WTC11 (cell line): ENCODE data around the gene GPX2.

ENCODE experiments used
- ATF3 ChIP-seq: sonication (generic); formaldehyde crosslinking; conservative IDR thresholded peaks from 2 replicates; pipeline ENCODE4 v1.8.1; 2022; ENCODE audit warnings: mild to moderate bottlenecking, missing genetic modification reagents
- CBFB ChIP-seq: sonication (generic); formaldehyde crosslinking; IDR thresholded peaks from 2 replicates; pipeline ENCODE4 v1.8.1; 2022; ENCODE audit warnings: mild to moderate bottlenecking, low read depth, missing genetic modification reagents
- GABPB1 ChIP-seq: sonication (generic); formaldehyde crosslinking; IDR thresholded peaks from 2 replicates; pipeline ENCODE4 v1.8.1; 2023; ENCODE audit warnings: mild to moderate bottlenecking, missing genetic modification reagents
- GRHL2 ChIP-seq: fragments of 250-450 bp; sonication (Bioruptor Pico); IDR thresholded peaks from 2 replicates; pipeline ENCODE4 v1.8.0; 2022; ENCODE audit warnings: mild to moderate bottlenecking, moderate library complexity; ENCODE audit not compliant: insufficient replicate concordance, severe bottlenecking
- NR1H2 ChIP-seq: sonication (generic); formaldehyde crosslinking; IDR thresholded peaks from 2 replicates; pipeline ENCODE4 v1.9.0; 2021; ENCODE audit warnings: mild to moderate bottlenecking, moderate library complexity, missing genetic modification reagents
- ZNF138 ChIP-seq: sonication (generic); formaldehyde crosslinking; conservative IDR thresholded peaks from 2 replicates; pipeline ENCODE4 v1.8.1; 2022; ENCODE audit warnings: mild to moderate bottlenecking, moderate library complexity, missing genetic modification reagents
- TF ChIP-seq, protein P1 (sequence below): fragments of 200-600 bp; IDR thresholded peaks from 2 replicates; pipeline ENCODE4 v1.8.0; 2022; ENCODE audit warnings: antibody characterized with exemption
- TF ChIP-seq, protein P2 (sequence below): sonication (generic); formaldehyde crosslinking; IDR thresholded peaks from 2 replicates; pipeline ENCODE4 v1.8.0; 2022; ENCODE audit warnings: mild to moderate bottlenecking, missing genetic modification reagents
- TF ChIP-seq, protein P3 (sequence below): sonication (generic); formaldehyde crosslinking; IDR thresholded peaks from 2 replicates; pipeline ENCODE4 v1.8.1; 2023; ENCODE audit warnings: mild to moderate bottlenecking, missing genetic modification reagents

- TF ChIP-seq, protein P1, sequence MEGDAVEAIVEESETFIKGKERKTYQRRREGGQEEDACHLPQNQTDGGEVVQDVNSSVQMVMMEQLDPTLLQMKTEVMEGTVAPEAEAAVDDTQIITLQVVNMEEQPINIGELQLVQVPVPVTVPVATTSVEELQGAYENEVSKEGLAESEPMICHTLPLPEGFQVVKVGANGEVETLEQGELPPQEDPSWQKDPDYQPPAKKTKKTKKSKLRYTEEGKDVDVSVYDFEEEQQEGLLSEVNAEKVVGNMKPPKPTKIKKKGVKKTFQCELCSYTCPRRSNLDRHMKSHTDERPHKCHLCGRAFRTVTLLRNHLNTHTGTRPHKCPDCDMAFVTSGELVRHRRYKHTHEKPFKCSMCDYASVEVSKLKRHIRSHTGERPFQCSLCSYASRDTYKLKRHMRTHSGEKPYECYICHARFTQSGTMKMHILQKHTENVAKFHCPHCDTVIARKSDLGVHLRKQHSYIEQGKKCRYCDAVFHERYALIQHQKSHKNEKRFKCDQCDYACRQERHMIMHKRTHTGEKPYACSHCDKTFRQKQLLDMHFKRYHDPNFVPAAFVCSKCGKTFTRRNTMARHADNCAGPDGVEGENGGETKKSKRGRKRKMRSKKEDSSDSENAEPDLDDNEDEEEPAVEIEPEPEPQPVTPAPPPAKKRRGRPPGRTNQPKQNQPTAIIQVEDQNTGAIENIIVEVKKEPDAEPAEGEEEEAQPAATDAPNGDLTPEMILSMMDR: peak; percentile 41; the same call in 1 of the 2 replicates
- TF ChIP-seq NR1H2 (CRISPR knock-in tag) (no peak), ATF3 (CRISPR knock-in tag) (no peak), GABPB1 (CRISPR knock-in tag) (no peak), GRHL2 (no peak), ZNF138 (CRISPR knock-in tag) (no peak), CBFB (CRISPR knock-in tag) (no peak)
- TF ChIP-seq, protein P2, sequence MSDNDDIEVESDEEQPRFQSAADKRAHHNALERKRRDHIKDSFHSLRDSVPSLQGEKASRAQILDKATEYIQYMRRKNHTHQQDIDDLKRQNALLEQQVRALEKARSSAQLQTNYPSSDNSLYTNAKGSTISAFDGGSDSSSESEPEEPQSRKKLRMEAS (CRISPR knock-in tag): no peak
- TF ChIP-seq, protein P3, sequence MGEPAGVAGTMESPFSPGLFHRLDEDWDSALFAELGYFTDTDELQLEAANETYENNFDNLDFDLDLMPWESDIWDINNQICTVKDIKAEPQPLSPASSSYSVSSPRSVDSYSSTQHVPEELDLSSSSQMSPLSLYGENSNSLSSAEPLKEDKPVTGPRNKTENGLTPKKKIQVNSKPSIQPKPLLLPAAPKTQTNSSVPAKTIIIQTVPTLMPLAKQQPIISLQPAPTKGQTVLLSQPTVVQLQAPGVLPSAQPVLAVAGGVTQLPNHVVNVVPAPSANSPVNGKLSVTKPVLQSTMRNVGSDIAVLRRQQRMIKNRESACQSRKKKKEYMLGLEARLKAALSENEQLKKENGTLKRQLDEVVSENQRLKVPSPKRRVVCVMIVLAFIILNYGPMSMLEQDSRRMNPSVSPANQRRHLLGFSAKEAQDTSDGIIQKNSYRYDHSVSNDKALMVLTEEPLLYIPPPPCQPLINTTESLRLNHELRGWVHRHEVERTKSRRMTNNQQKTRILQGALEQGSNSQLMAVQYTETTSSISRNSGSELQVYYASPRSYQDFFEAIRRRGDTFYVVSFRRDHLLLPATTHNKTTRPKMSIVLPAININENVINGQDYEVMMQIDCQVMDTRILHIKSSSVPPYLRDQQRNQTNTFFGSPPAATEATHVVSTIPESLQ: no peak
Measured at GRCh38 chr14:64910847-64911495, 31.6 kb downstream of the GPX2 start.
